NCI-H2081 treated with DMSO at 0.1 percent for 48 hours (cell line): ENCODE measurements around the gene STC2.
"Not testable (repeated sequence)": the region's sequence is repeated elsewhere in the genome, so short reads cannot be mapped to it uniquely, and the experiment has no call there.

Experiments used
- DNase-seq: peaks from one replicate; lab custom pipeline; 2025; lab: John Stamatoyannopoulos, UW

Gene STC2, protein sequence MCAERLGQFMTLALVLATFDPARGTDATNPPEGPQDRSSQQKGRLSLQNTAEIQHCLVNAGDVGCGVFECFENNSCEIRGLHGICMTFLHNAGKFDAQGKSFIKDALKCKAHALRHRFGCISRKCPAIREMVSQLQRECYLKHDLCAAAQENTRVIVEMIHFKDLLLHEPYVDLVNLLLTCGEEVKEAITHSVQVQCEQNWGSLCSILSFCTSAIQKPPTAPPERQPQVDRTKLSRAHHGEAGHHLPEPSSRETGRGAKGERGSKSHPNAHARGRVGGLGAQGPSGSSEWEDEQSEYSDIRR

GRCh38 chr5:173327948-173328843, at the start of gene STC2:
TSS of gene STC2 (minus strand) at chr5:173328414. CDS start at chr5:173328193, 221 bp downstream.
- DNase-seq, result no peak

DNA sequence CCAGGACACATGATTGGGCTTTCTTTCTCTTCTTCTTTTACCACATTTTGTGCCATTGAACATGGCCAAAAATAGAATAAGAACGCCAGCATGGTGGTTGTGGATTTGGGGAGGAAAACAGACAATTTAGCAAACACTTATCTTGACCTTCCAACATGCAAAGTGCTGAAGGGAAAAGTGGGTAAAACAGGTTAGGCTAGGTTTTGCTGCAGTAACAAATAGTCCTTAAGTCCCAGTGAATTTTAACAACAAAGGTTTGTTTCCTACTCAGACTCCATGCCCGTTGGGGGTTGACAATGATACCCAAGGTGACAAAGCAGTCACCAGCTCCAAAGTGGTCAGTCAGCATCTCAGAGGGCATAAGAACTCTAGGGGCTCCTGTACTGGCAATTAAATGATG, 43.2 kb upstream of the STC2 start:
- no peak for DNase-seq

- DNase-seq, result not testable (repeated sequence)
These were observed 35.2 kb upstream of the STC2 start for GRCh38 chr5:173363406-173363805.

DNA sequence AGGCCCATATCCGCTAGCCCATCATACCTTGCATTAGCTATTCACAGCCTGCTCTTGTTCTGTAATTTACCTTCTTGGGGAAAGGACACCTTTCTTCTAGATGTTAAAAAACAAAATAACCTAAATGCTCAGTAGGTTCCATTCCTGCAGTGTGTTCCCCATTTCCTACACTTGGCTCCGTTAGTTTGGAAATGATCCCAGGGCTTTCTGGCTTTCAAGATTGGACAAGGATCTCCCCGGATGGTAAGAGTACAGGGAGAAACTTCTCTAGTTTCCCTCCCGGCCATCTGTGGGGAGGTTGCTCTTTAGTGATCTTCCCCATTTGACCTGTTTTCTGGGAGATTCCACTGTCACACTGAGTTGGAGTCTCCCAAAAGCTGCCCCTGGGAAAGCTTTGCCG, 27.3 kb upstream of the STC2 start:
- DNase-seq, result no peak

DNA sequence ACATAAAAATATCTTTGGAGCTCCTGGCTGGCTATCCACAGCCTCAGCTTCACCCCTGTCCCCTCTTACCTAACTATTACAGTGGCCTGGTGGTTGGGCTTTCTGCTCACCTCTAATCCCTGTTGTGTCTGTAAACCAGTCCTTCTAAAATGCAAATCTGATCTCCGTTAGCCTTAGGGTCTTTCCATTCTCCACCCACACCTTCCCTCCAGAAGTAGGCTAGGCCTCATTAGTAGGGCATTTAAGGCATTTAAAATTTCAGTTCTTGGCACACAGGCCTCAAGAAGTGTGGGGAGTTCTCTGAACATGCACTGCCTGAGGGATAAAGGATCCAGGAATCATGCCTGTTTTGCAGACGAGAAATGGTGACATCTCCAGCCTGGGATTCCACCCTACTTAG, 26.4 kb upstream of the STC2 start:
- DNase-seq, result no peak

GRCh38 chr5:173352366-173353349, 24.4 kb upstream of the STC2 start:
- DNase-seq, result no peak

- no peak for DNase-seq
These were observed 14.9 kb upstream of the STC2 start for GRCh38 chr5:173342813-173343755.

DNA sequence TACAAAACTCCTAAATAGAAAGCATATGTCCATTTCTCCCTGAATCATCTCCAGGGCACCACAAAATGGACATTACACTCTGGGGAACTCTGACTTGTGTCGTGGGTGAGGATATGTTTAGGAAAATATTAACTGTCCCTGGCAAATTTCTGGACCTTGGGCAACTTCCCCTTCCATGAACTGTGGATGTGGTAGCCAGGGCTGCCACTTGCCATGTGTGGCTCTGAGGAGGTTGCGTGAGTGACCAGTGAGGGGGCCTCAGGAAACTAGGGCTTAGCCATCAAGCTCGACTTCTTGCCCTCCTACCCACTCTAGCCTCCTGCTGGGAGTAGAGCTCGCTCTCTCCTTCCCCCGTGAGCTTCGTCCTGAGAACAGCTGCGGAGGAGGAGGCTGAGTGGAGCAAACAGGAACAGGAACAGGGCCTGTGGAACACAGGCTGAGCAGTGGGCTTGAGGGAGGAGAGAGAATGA, 13.8 kb upstream of the STC2 start:
- DNase-seq, result no peak

- DNase-seq, result no peak
These were observed 12.8 kb upstream of the STC2 start for GRCh38 chr5:173340984-173341383.

GRCh38 chr5:173340451-173340850, 12.2 kb upstream of the STC2 start:
- DNase-seq, result no peak

- no peak for DNase-seq
These were observed 11.1 kb upstream of the STC2 start for GRCh38 chr5:173339286-173339685.

DNA sequence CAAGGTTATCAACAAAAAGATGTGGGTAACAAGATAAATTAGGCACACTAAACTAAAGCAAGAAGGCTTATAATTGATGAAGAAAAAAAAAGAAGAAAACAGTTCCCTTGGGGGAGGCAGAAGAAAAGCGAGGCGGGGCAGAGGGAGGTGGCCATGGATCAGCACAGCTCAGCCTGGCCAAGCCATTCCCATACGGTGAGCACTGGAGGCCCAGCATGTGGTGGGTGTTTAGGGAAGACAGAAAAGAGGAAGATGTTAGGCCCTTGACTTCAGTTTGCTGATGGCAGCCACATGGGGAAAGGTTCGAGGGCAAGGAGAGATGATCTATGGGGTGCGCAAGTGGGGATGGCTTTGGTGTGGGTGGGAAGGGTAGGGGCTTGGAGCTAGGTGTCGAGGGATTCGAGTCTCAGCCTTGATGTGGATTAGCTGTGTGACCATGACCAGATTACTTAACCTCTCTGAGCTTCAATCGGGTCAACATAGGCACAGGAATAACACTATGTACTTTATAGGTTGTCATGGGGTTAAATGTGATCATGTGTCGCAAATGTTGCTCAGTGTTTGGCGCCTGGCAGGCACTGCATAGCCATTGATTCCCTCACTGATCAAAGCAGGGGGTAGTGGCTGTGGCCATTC, 10.3 kb upstream of the STC2 start:
- DNase-seq, result no peak

- no peak for DNase-seq
These were observed 6.6 kb upstream of the STC2 start for GRCh38 chr5:173334808-173335207.

- DNase-seq, result no peak
These were observed 5.9 kb upstream of the STC2 start for GRCh38 chr5:173333925-173334661.

DNA sequence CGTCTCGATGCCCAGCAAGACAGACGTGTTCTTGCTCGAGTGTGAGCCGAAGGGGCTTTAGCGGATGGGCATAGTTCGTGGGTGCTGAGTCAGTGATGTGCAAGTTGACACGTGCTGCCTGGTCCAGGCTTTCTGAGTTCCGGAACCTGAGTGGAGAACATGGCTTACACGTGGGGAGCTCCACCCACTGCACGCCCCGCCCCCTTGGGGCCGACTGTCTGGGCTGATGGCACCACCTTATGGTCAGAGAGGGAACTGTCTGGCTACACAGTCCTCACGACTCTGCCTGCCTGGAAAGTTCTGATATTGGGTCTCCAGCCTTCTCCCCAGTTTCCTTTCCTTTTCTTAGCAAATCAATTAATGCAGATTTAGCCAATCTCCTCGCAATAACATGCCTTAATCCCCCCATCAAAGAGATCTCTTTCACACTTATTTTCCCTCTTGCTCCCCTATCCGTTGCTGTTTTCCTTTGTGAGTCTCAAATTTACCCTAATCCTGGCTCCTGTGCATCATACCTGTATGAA, 3.8 kb upstream of the STC2 start:
- peak; percentile 8 for DNase-seq

- no peak for DNase-seq
These were observed 3.1 kb upstream of the STC2 start for GRCh38 chr5:173331287-173331686.

DNA sequence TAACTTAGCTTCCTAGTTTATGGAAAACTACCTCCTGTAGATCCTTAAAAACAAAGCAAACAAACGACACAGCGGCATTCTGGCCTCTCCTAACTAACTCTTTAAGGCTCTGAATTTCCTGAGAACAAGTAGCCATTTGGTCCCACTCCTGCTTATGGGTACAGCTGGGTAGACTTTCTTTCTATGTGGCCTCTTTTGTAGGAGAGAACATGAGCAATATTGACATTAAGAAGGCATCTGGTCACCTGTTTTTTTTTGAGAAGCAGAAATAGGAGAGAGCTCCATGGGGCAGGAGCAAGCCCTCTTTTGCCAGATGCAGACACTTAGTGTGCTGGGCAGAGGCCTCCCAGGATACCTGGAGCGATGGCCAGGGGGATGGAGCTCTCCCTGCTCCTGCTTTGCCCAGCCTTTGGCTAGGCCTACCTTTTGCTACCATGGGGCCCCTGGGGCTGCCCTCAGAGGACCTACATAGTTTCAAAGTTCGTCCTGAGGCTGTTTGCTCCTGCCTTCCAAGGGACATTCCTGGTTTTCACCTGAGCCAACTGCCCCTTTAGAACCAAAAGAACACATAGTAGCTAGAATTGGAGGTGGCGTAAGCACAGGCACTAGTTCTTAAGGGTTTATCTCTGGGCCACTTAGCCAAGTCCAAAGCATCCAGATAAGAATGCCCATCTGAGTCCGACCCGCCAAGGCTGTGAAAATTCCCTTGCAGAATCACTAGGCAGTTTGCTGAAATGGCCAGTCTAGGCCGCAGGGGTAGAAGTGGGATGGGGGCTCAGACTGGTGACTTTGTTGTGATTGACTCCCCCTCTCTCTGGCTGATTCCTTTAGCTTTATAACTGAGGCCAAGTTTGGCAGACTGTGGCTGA, 2.4 kb upstream of the STC2 start:
- DNase-seq, result no peak
